AG09309 (cell line): ENCODE results near the gene PI4KA.

Experiments used
- DNase-seq: peaks from one replicate; pipeline ENCODE4 v3.0.0-alpha.2; 2010; ENCODE audit warnings: low read depth
- H3K4me3 ChIP-seq: 2 replicates; pipeline ENCODE4 v1.5.1; 2011; ENCODE audit warnings: mild to moderate bottlenecking, low read depth, low read length, moderate library complexity; ENCODE audit not compliant: control insufficient read depth
- CTCF ChIP-seq: IDR thresholded peaks from 2 replicates; pipeline ENCODE4 v1.5.1; 2011; ENCODE audit warnings: mild to moderate bottlenecking, low read depth, low read length, inconsistent platforms; ENCODE audit not compliant: insufficient read depth, control insufficient read depth; ENCODE audit errors: missing control alignments

The PI4KA gene

GRCh38 chr22:20762233-20762796 is 96.3 kb downstream of the PI4KA start:
- no peak for TF ChIP-seq CTCF
- no peak overlapping the region for H3K4me3 ChIP-seq
- DNase-seq, result no peak

DNA sequence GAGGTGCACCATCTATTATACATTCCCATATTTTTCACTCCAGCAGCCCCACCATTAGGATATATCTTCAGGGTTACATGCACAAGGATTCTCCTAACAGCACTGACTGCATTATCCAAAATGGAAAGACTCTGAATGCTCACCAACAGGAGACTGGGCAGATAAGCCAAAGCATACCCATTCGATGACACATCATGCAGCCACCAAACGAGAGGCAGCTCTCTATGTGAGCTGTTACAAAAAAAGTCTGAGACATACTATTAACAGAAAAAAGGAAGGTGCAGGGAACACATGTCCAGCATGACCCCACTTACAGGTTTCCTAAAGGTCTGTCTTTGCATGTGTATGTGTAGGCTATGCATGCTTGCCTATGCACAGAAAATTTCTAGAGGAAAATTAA is 97.1 kb downstream of the PI4KA start:
- peak; percentile 3 for DNase-seq
- H3K4me3 ChIP-seq, result no peak overlapping the region
- TF ChIP-seq CTCF, result no peak

GRCh38 chr22:20760084-20760483 is 98.5 kb downstream of the PI4KA start:
- no peak for DNase-seq
- TF ChIP-seq CTCF, result no peak

GRCh38 chr22:20758688-20759087 is 99.9 kb downstream of the PI4KA start:
- no peak for DNase-seq
- TF ChIP-seq CTCF, result no peak

More at GRCh38 chr22:20760084-20760483, 98.5 kb downstream of the PI4KA start:
- no peak overlapping the region for H3K4me3 ChIP-seq

DNA sequence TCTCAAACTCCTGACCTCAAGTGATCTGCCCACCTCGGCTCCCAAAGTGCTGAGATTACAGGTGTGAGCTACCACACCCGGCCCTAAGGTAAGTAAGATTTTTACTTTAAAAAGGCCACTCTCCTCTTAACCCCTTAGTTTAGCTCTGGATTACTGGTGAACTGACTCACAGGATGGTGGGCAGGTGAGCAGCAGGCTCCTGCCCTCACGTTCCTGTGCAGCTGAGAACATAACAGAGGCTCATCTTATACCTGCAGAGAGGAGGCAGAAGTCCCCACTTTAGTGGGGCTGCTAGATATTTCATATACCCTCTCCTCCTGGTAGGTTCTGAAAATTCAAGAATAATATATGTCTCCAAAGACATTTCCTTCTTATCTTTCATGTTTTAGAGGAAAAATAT is 101.8 kb downstream of the PI4KA start:
- TF ChIP-seq CTCF, result no peak
- no peak overlapping the region for H3K4me3 ChIP-seq
- DNase-seq, result no peak

More at GRCh38 chr22:20758688-20759087, 99.9 kb downstream of the PI4KA start:
- no peak overlapping the region for H3K4me3 ChIP-seq

- no peak for TF ChIP-seq CTCF
- DNase-seq, result no peak
- H3K4me3 ChIP-seq, result no peak overlapping the region
Observed at GRCh38 chr22:20752873-20753272, 105.7 kb downstream of the PI4KA start.
